Measurements from ENCODE around the gene CPVL. TPM values are rescaled to one million over a fixed set of nuclear protein-coding genes. Genes with fewer than 3 reads are reported as not detected.

CPVL gene
- total RNA-seq, 1 experiment from 2014 or later, result 7.1 TPM

Other genes with a start within 250 kb of the CPVL start
- gene TRIL, start 188.2 kb downstream of the CPVL start, total RNA-seq (2014; rRNA removed; shearing (Covaris generic)), result 9.4 and 9.5 TPM in 2 replicates
- gene CHN2, start 48.2 kb upstream of the CPVL start, total RNA-seq (2014; rRNA removed; shearing (Covaris generic)), result 3.5 and 4.7 TPM in 2 replicates

Data from SJCRH30 (cell line).